Heart left ventricle (tissue), 13 donors: ENCODE data around the gene PDGFD.

Experiments used
- POLR2A ChIP-seq, 2 donors: fragments of 450-650 bp; IDR thresholded peaks; one replicate each; pipeline ENCODE4 v1.6.1; 2017; ENCODE audit warnings: antibody characterized with exemption in 2 of 2, mild to moderate bottlenecking in 2 of 2, moderate library complexity in 2 of 2
- TF ChIP-seq, protein P1 (sequence below), 12 donors: fragments of 200-600 bp; sonication (generic) in 4 of 12; IDR thresholded peaks; one replicate each; pipeline versions ENCODE4 v1.5.0 to v1.8.0; 2018 to 2022; ENCODE audit warnings: antibody characterized with exemption in 12 of 12, mild to moderate bottlenecking in 5 of 12
- donor health status: ischemic (EF 13 %, LVEDD 7.1; RV severe dilation, severe dysfunction).
- donor health status: DM: no; HTN: yes; CAD: no.
- donor health status: DM: no; HTN: no; CAD: no.
- donor health status: ischemic (EF 25% LVEDD 6.9; RV normal size, moderate dysfunction).
- donor health status: ischemic (EF 25% LVEDD 5.7; RV mildly dilated, moderate dysfunction).
- donor health status: ischemic (EF 35%, LVEDD 5.7; RV mildly dilated, moderate dysfunction).
- donor health status: nonischemic (EF 11% LVEDD 7.7; RV severe dilation, severe dysfunction).
- donor health status: DM: yes; HTN: yes; CAD: no.
- donor health status: PGD.
- donor health status: ischemic (EF 29% LVEDD 5.4; RV normal size, mild dysfunction).
- donor health status: nonischemic (EF 23%, LVEDD 6.1; RV moderate dilation, normal function).

DNA sequence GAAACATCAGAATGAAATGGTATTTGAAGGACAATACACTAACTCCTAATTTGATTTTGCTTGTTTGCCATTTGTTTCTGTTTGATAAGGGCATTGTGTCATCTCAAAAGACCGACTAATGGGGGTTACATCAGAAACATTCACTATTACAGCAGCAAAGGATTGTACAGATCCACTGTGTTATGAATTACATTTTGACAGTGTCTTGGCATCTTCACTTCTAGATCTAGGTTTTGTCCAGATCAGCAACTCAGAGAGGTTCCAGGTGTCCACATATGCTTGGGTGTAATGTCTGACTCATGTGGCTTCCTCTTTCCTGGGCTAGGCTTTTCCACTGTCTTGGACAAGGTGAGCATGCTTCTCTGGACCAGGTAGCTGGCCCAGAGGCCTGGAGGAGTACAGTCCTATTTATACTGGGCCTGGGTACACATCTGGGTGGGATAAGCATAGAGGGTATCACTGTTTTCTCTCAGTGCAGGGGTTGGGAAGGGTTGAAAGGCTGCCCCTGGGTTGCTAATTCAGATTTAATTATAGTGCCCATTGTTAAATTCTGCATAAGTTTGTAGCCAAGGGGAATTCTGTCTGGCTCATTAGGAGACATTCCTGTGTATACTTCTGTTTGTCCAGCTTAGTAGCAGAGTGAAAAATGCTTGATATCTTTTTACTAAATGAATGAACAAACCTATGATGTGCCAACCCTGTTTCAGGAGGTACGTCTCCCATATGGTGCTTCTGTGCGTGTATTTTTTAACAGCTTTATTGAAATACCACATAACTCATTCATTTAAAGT, 103.7 kb downstream of the PDGFD start:
- TF ChIP-seq, protein P1, sequence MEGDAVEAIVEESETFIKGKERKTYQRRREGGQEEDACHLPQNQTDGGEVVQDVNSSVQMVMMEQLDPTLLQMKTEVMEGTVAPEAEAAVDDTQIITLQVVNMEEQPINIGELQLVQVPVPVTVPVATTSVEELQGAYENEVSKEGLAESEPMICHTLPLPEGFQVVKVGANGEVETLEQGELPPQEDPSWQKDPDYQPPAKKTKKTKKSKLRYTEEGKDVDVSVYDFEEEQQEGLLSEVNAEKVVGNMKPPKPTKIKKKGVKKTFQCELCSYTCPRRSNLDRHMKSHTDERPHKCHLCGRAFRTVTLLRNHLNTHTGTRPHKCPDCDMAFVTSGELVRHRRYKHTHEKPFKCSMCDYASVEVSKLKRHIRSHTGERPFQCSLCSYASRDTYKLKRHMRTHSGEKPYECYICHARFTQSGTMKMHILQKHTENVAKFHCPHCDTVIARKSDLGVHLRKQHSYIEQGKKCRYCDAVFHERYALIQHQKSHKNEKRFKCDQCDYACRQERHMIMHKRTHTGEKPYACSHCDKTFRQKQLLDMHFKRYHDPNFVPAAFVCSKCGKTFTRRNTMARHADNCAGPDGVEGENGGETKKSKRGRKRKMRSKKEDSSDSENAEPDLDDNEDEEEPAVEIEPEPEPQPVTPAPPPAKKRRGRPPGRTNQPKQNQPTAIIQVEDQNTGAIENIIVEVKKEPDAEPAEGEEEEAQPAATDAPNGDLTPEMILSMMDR (IDR thresholded peaks at IDR 0.05) = no peak
- TF ChIP-seq POLR2A (IDR thresholded peaks at IDR 0.05) = no peak
